Measurements from ENCODE around the gene METTL26. TPM values are rescaled to one million over a fixed set of nuclear protein-coding genes. Genes with fewer than 3 reads are reported as not detected.

Gene METTL26
- total RNA-seq, 1 donor from 2014 or later, result 75.3 TPM

GRCh38 chr16:657487-657886 is 21.4 kb upstream of the METTL26 start:
- TF ChIP-seq CTCF (conservative IDR thresholded peaks at IDR 0.05), result no peak
- peaks cover 6% of the 10 kb centered on the region for H3K4me1 Mint-ChIP-seq
- no peak overlapping the region for H3K27ac Mint-ChIP-seq (ENCODE audit: unreplicated experiment)
- H3K27me3 Mint-ChIP-seq (ENCODE audit: low read depth), result no peaks in the 10 kb centered on the region
- H3K36me3 Mint-ChIP-seq (ENCODE audit: low read depth), result no peaks in the 10 kb centered on the region
- no peaks in the 10 kb centered on the region for H3K9me3 Mint-ChIP-seq
- H3K4me3 Mint-ChIP-seq, result no peak overlapping the region
- DNase-seq (ENCODE audit: low read depth, low spot score), result no peak

- Mint-ChIP-seq H3K9me3 (no peaks in the 10 kb centered on the region), H3K36me3 (ENCODE audit: low read depth) (no peaks in the 10 kb centered on the region)
These were observed 17.9 kb upstream of the METTL26 start for GRCh38 chr16:654034-654433.

GRCh38 chr16:652454-653305 is 16.6 kb upstream of the METTL26 start:
- Mint-ChIP-seq H3K27ac (ENCODE audit: unreplicated experiment) (no peak overlapping the region), H3K9me3 (no peaks in the 10 kb centered on the region), H3K27me3 (ENCODE audit: low read depth) (no peaks in the 10 kb centered on the region), H3K4me3 (no peak overlapping the region), H3K36me3 (ENCODE audit: low read depth) (no peaks in the 10 kb centered on the region), H3K4me1 (no peaks in the 10 kb centered on the region)
- TF ChIP-seq CTCF (conservative IDR thresholded peaks at IDR 0.05), result no peak
- DNase-seq (ENCODE audit: low read depth, low spot score), result no peak

More at GRCh38 chr16:654034-654433, 17.9 kb upstream of the METTL26 start:
- DNase-seq (ENCODE audit: low read depth, low spot score), result no peak
- Mint-ChIP-seq H3K4me3 (no peak overlapping the region), H3K27ac (ENCODE audit: unreplicated experiment) (no peak overlapping the region), H3K27me3 (ENCODE audit: low read depth) (no peaks in the 10 kb centered on the region), H3K4me1 (no peaks in the 10 kb centered on the region)
- no peak for TF ChIP-seq CTCF (conservative IDR thresholded peaks at IDR 0.05)

GRCh38 chr16:651844-652243 is 15.7 kb upstream of the METTL26 start:
- no peaks in the 10 kb centered on the region for H3K4me1 Mint-ChIP-seq
- no peak for TF ChIP-seq CTCF (conservative IDR thresholded peaks at IDR 0.05)
- no peaks in the 10 kb centered on the region for H3K9me3 Mint-ChIP-seq
- H3K27ac Mint-ChIP-seq (ENCODE audit: unreplicated experiment), result no peak overlapping the region
- H3K27me3 Mint-ChIP-seq (ENCODE audit: low read depth), result no peaks in the 10 kb centered on the region
- H3K4me3 Mint-ChIP-seq, result no peak overlapping the region
- no peaks in the 10 kb centered on the region for H3K36me3 Mint-ChIP-seq (ENCODE audit: low read depth)
- no peak for DNase-seq (ENCODE audit: low read depth, low spot score)

GRCh38 chr16:649631-650030 is 13.5 kb upstream of the METTL26 start:
- Mint-ChIP-seq H3K27me3 (ENCODE audit: low read depth) (no peaks in the 10 kb centered on the region), H3K4me1 (no peaks in the 10 kb centered on the region), H3K36me3 (ENCODE audit: low read depth) (no peaks in the 10 kb centered on the region), H3K27ac (ENCODE audit: unreplicated experiment) (no peak overlapping the region), H3K4me3 (peak overlapping the region; percentile 74), H3K9me3 (no peaks in the 10 kb centered on the region)
- no peak for TF ChIP-seq CTCF (conservative IDR thresholded peaks at IDR 0.05)
- DNase-seq (ENCODE audit: low read depth, low spot score), result no peak
